ENCODE measurements around the gene RPRD1B.

RPRD1B gene

GRCh38 chr20:38109591-38110524, 76.3 kb downstream of the RPRD1B start:
- no peak for DNase-seq (ENCODE audit: extremely low read depth, insufficient read length)
- no peaks in the 10 kb centered on the region for H3K36me3 ChIP-seq (ENCODE audit: control insufficient read depth, insufficient read depth, low read length)
- H3K27me3 ChIP-seq (replicated peaks; ENCODE audit: control insufficient read depth, insufficient read depth, low read length) = no peaks in the 10 kb centered on the region
- no peak overlapping the region for H3K4me3 ChIP-seq (replicated peaks; ENCODE audit: low read depth, low read length)
- TF ChIP-seq, protein P1, sequence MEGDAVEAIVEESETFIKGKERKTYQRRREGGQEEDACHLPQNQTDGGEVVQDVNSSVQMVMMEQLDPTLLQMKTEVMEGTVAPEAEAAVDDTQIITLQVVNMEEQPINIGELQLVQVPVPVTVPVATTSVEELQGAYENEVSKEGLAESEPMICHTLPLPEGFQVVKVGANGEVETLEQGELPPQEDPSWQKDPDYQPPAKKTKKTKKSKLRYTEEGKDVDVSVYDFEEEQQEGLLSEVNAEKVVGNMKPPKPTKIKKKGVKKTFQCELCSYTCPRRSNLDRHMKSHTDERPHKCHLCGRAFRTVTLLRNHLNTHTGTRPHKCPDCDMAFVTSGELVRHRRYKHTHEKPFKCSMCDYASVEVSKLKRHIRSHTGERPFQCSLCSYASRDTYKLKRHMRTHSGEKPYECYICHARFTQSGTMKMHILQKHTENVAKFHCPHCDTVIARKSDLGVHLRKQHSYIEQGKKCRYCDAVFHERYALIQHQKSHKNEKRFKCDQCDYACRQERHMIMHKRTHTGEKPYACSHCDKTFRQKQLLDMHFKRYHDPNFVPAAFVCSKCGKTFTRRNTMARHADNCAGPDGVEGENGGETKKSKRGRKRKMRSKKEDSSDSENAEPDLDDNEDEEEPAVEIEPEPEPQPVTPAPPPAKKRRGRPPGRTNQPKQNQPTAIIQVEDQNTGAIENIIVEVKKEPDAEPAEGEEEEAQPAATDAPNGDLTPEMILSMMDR (IDR thresholded peaks at IDR 0.05; ENCODE audit: insufficient read depth, low read length, poor library complexity, severe bottlenecking) = no peak

DNA sequence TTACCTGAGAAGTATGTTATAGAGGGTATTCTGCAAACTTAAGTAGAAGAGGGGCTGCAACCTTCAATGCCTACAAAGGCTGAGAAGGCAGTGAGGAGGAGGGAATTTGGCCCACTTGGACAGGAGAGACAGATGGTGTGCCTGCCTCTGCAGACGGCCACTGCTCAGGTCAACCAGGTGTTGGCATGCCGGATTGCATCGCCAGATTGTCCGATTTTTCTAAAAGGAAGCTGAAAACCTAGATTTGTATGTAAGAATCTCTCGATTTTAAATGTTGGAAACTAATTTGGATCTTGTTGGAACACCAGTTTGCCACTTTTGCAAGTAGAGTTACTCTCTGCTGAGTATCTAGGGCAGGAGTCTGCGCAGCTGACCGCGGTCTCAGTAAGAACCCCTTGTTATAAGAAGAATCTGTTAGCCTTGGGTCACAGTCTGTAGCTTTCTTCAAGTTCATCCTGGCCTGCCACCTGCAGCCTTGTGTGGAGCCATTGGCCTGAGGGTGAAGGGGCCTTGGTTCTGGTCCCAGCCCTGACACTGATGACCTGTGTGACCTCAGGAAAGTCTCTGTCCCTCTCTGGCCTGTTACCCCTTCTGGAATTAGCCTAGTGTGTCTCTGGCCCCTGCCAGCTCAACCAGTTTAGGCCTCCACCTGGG, 77.1 kb downstream of the RPRD1B start:
- no peak overlapping the region for H3K4me3 ChIP-seq (replicated peaks; ENCODE audit: low read depth, low read length)
- DNase-seq (ENCODE audit: extremely low read depth, insufficient read length) = no peak
- no peaks in the 10 kb centered on the region for H3K36me3 ChIP-seq (ENCODE audit: control insufficient read depth, insufficient read depth, low read length)
- TF ChIP-seq, protein P1 (IDR thresholded peaks at IDR 0.05; ENCODE audit: insufficient read depth, low read length, poor library complexity, severe bottlenecking) = no peak
- H3K27me3 ChIP-seq (replicated peaks; ENCODE audit: control insufficient read depth, insufficient read depth, low read length) = no peaks in the 10 kb centered on the region

DNA sequence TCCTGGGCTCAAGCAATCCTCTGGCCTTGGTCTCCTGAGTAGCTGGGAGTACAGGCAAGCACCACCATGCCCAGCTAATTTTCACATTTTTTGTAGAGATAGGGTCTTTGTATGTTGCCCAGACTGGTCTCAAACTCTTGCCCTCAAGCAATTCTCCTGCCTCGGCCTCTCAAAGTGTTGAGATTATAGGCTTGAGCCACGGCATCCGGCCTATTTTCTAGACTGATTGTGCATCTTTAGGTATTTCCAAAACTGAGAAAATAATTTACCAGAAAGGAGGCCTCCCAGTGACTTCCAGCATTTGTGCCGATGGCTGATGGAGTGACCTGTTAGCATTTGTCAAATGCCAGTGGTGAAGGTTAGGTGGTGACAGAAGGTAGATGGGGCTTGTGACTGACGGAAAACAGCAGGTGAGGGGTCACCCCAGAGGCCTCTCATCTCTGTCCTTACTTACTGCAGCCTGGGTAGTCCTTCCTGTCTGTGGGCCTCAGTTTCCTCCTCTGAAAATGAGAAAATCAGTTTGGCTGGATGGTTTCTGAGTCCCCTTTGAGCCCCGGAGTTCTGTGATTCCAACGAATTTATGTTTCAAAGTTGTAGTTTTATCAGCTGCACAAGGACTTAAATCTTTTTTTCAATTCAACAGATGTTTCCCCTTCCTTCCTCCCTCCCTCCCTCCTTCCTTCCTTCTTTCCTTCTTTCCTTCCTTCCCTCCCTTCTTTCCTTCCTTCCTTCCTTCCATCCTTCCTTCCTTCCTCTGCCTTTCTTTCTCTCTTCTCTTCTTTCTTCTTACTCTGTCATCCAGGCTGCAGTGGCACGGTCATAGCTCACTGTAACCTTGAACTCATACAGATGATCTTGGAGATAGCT, 78.1 kb downstream of the RPRD1B start:
- TF ChIP-seq, protein P1 (IDR thresholded peaks at IDR 0.05; ENCODE audit: insufficient read depth, low read length, poor library complexity, severe bottlenecking) = no peak
- DNase-seq (ENCODE audit: extremely low read depth, insufficient read length) = no peak
- Histone ChIP-seq H3K36me3 (ENCODE audit: control insufficient read depth, insufficient read depth, low read length) (no peaks in the 10 kb centered on the region), H3K27me3 (replicated peaks; ENCODE audit: control insufficient read depth, insufficient read depth, low read length) (no peaks in the 10 kb centered on the region), H3K4me3 (replicated peaks; ENCODE audit: low read depth, low read length) (no peak overlapping the region)

- Histone ChIP-seq H3K4me3 (replicated peaks; ENCODE audit: low read depth, low read length) (no peak overlapping the region), H3K27me3 (replicated peaks; ENCODE audit: control insufficient read depth, insufficient read depth, low read length) (no peaks in the 10 kb centered on the region), H3K36me3 (ENCODE audit: control insufficient read depth, insufficient read depth, low read length) (no peaks in the 10 kb centered on the region)
- TF ChIP-seq, protein P1 (IDR thresholded peaks at IDR 0.05; ENCODE audit: insufficient read depth, low read length, poor library complexity, severe bottlenecking) = no peak
- DNase-seq (ENCODE audit: extremely low read depth, insufficient read length) = no peak
These were observed 78.8 kb downstream of the RPRD1B start for GRCh38 chr20:38112261-38112929.

- no peak overlapping the region for H3K4me3 ChIP-seq (replicated peaks; ENCODE audit: low read depth, low read length)
- H3K36me3 ChIP-seq (ENCODE audit: control insufficient read depth, insufficient read depth, low read length) = no peaks in the 10 kb centered on the region
- H3K27me3 ChIP-seq (replicated peaks; ENCODE audit: control insufficient read depth, insufficient read depth, low read length) = no peaks in the 10 kb centered on the region
- TF ChIP-seq, protein P1 (IDR thresholded peaks at IDR 0.05; ENCODE audit: insufficient read depth, low read length, poor library complexity, severe bottlenecking) = no peak
- no peak for DNase-seq (ENCODE audit: extremely low read depth, insufficient read length)
These were observed 79.4 kb downstream of the RPRD1B start for GRCh38 chr20:38112930-38113294.

All from GM06990 (cell line).